Cardiac fibroblast (primary cell): Measurements from ENCODE around the gene GAPVD1.

ENCODE experiments used
- DNase-seq, 2 donors: peaks; one replicate each; pipeline versions ENCODE4 v3.0.0 to v3.0.0-alpha.2; 2010; ENCODE audit warnings: low read depth in 2 of 2
- H3K4me3 ChIP-seq, 2 donors: replicated peaks in 1 of 2; 1 replicate in 1 of 2; 2 replicates in 1 of 2; pipeline ENCODE4 v1.5.1; 2011; ENCODE audit warnings: low read depth in 2 of 2, low read length in 2 of 2, mild to moderate bottlenecking in 2 of 2, moderate library complexity in 1 of 2
- CTCF ChIP-seq: IDR thresholded peaks from one replicate; pipeline ENCODE4 v1.5.1; 2011; ENCODE audit warnings: low read depth, mild to moderate bottlenecking, low read length, inconsistent platforms

GAPVD1 gene

DNA sequence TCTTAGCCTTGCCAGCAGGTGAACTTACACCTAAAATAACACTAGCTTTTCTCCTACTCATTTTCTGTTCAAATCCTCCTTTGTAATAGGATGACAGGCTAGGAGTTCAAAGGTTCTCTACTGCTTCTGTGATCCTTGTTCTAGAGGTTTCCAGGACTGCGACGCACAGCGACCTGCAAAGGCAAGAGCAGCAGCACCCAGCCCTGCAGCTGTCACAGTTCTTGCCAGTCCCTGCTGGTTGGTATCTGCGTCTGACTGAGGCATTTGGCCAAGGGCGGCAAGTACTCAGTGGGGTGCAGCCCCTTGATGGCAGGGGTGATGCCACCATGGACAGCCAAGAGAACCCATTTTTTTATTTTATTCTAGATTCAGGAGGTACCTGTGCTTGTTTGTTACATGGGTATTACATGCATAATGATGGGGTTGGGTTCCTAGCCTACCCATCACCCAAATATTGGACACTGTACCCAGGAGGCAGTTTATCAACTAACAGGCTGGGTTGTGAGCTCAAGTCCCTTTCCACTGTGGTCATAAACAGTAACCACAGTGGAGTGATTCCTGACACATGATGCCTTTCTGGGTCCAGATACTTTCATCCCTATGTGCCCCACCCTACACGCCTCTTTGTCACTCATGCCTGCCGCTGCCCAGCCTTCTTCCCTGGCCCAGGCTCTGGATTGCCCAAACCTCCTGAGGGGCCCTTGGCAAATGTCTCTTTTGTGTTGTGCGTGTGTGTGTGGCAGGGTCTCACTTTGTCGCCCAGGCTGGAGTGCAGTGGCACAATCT lies 111.0 kb downstream of the GAPVD1 start:
- H3K4me3 ChIP-seq: no peak overlapping the region
- DNase-seq: no peak
- TF ChIP-seq CTCF: no peak

GRCh38 chr9:125374443-125375309 lies 113.0 kb downstream of the GAPVD1 start:
- H3K4me3 ChIP-seq: peak overlapping the region; percentile 40 to 50
- TF ChIP-seq CTCF: peak; percentile 84

DNA sequence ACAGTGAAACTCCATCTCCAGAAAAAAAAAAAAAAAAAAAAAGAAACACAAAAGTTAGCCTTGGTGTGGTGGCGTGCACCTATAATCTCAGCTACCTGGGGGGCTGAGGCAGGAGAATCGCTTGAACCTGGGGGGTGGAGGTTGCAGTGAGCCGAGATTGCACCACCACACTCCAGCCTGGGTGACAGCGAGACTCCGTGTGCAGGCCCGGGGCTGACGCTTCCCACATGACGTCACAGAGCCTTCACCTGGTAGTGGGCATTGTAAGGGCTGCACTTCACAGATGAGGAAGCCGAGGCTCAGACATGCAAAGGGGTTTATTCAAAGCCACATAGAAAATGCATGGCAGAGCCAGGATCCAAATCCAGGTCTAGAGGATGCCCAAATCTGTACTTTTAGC lies 114.2 kb downstream of the GAPVD1 start:
- DNase-seq: no peak
- no peak overlapping the region for H3K4me3 ChIP-seq
- no peak for TF ChIP-seq CTCF

More at GRCh38 chr9:125374443-125375309, 113.0 kb downstream of the GAPVD1 start:
- DNase-seq: peak; percentile 74 to 82

GRCh38 chr9:125376261-125377226 lies 114.9 kb downstream of the GAPVD1 start:
- no peak for TF ChIP-seq CTCF
- no peak overlapping the region for H3K4me3 ChIP-seq
- DNase-seq: no peak

- DNase-seq: no peak
- TF ChIP-seq CTCF: no peak
- no peak overlapping the region for H3K4me3 ChIP-seq
These were observed 116.1 kb downstream of the GAPVD1 start for GRCh38 chr9:125377584-125378250.

DNA sequence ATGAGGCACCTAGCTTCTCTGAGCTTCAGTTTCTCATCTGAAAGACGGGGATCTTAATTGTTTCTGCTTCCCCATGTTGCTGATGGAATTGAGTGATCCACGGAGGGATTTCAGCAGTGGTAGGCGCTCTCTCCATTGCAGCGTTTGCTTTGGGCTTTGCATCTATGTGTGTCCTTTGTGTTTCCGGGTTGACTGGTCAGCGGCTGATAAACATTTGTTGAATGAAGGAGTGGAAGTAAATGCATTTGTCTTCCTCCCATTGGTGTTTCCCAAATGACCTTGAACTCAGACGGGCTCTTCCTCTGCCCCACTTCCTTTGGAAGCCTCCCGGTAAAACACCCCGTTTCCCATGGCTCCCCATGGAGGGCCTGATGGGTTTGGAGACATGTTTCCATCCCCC lies 117.2 kb downstream of the GAPVD1 start:
- no peak for TF ChIP-seq CTCF
- no peak for DNase-seq
- H3K4me3 ChIP-seq: no peak overlapping the region
